ENCODE results near the gene RBBP8NL.

Gene RBBP8NL, protein sequence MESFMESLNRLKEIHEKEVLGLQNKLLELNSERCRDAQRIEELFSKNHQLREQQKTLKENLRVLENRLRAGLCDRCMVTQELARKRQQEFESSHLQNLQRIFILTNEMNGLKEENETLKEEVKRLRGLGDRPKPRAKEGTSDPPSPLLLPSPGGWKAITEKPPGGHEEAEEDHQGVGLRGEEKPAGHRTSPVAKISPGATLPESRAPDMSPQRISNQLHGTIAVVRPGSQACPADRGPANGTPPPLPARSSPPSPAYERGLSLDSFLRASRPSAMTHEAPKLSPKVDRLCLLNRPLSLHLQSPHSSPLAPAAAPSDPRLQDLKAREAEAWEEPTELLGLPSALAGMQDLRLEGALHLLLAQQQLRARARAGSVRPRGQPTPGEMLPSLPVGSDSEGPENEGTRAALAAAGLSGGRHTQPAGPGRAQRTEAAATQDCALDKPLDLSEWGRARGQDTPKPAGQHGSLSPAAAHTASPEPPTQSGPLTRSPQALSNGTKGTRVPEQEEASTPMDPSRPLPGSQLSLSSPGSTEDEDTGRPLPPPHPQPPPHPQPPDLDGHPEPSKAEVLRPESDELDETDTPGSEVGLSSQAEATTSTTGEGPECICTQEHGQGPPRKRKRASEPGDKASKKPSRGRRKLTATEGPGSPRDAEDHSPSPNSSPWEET

DNA sequence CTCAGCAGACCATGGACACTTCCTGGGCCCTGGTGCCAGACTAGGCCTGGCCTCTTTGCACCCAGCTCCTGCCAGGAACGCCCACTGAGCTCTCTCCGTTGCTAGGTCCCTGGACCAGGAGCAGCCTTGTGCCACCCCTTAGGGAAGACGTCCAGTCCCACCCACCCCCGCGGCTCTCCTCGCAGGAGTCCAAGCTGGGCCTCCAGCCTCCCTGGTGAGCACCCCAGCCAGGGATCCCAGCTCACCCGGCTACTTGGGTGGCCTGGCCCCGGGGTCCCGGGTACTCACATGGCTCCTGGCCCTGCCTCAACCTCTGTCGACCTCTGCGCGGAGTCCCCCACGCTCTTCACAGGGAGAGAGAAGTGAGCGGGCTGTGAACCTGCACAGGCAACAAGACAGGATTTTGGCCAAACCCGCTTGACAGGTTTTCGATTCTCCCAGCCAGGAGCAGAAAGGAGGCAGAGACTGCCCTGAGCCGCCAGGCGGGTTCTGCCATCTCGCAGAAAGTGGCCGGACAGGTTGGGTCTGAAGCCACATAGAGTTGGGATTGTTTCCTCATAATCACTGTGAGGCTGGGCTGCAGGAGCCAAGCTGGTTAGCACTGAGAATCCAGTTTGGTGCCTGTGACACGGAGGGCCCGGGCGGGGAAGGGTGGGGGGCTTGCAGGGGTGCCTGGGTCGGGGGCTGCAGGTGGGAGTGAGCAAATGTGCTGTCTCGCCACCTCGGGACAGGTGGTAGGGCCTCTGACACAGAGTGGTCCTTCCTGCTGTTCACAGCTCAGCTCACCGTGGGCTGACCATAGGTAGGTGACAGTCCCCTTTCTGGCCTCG lies at the start of gene RBBP8NL:
Gene RBBP8NL (minus strand): TSS at position 368 of the 830 bp plus-strand sequence. CDS start 7,892 bp downstream, outside the sequence.
- no peak for DNase-seq

DNA sequence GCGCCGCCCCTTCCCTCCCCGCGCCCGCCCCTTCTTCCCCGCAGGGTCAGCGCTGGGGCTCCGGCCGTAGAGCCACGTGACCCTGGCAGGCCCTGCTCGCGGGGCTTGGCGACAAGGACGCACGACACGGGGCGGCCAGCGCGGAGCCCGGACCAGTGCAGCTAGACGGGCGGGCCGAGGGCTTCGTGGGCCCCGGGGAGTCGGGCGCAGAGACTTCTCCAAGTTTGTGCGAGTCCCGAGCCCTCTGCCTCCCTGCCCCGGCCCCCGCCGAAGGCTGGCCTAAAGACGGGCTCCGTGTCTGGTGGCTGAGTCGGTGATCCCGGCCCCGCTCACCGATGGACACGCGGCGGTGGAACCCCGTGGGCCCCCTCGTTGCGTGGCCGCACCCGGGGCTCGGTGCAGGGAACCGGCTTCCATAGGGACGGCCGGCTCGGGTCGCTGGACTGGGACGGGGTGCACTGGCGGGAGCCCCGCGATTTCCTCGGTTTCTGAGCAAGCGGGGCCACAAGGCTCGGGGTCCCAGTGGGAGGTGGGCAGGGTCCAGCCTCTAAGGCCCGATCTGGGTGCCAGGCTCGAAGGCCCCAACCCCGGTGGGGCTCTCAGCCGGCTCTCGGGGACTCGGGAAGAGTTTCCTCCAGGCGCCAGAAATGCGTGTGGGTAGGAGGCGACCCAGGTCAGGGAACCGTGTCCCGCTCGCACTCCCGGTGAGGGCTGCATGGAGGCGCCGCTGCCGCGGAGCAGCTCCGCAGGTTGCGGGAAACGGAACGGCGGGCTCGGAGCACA lies 48.9 kb upstream of the RBBP8NL start:
- no peak for DNase-seq

DNA sequence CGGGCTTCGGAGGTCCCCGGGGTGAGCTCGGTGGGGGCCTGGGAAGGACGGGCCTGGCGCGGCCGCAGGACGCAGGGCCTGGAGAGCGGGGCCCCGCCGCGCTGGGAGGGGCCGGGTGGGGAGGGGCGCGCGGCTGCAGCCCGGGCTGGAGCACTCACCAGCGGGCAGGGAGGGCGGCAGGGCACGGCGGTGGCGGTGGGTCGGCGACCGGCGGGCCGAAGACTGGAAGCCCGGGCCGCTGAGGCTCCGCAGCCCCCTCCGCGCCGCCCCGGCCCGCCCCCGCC lies 48.4 kb upstream of the RBBP8NL start, which contains the start of gene GATA5:
Gene GATA5 (minus strand): TSS at position 224 of the 284 bp plus-strand sequence. CDS start 474 bp downstream, outside the sequence.
- no peak for DNase-seq

DNA sequence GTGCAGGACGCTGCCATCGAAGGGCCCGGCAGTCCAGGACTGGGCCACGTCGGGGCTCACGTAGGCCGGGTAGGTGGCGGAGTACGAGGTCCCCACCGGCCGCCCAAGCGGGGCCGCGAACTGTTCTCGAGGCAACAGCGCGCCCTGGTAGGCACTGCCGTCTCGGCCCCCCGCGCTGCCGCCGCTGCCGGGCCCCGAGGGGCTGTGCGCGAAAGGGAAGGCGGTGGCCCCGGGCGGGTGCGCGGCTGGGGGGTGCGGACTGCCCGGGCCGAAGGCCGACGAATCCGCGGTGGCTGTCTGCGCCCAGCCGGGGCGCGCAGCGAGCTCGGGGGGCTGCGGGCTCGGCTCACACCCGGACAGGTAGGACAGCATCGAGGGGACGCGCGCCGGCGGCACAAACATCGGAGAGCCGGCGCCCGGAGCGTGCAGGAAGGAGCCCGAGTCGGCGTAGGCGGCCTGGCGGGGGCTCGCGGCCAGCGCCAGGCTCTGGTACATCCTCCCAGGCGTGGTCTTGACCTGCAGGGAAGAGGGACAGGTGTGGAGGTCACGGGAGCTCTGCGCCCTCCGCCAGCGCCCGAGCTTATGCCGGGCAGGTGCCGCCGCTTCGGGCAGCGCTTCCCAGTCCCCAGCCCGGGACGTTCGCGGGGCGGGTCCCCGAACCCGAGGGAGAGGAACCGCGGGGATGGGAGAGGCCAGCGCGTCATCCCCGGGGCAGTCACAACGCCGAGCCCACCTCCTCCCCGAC lies 47.9 kb upstream of the RBBP8NL start:
- no peak for DNase-seq

DNA sequence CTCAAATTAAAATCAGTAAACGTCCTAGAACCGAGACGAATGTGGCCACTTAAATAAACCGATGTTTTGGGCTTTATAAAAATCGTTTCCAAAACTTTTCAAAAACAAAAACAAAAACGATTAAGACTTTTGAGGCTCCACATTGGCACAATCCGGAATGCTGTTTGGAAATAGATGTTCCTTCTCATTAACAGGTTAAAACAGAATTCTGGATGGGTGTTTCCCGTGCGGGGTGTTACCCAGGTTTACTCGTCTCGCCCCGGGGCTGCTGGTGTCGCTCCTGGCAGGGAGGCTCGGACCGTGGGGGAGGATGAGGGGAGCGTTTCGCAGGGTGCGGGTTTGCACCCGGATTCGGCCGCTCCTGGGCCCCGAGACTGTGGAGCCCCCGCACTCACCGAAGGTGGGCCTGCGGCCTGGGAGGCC lies 47.3 kb upstream of the RBBP8NL start:
- DNase-seq, result no peak

DNA sequence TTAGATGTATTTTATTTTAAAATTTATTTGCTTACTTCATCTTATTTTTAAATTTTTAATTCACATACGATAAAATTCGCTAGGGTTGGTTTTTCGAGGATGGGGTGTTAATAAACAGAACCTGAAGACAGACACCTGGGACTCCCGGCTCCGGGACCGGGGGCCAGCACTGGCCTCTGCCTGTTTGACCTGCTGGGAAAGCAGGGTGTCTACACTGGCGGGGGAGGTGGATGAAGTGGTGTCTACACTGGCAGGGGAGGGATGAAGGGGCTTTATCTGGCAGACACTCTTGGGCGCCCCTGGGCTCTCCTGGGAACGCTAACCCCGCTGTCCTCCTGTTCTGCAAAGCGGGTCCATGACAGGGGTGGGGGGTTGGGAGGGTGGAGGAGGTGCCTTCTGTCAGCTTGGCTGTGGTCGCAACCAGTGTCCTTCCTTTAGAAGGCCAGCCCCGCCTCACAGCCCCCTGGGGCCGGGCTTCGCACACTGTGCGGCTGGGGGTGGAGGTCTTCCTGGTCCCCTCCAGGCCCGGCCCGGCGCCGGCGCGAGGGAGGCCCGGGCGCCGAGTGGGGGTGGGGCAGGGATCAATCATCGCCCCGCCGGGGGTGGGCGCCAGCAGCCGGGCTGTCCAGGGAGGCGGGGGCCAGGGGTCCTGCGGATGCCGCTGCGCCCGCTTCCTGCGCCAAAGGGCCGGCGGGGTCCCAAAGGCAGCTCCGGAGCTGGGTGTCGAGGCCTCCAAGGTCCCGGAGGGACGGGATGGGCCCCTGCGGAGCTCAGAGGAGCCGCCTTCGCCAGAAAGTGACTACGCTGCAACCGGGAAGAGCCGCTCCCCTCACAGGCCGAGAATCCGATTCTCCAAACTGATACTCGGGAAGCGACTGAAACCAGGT lies 46.6 kb upstream of the RBBP8NL start:
- DNase-seq, result no peak

DNA sequence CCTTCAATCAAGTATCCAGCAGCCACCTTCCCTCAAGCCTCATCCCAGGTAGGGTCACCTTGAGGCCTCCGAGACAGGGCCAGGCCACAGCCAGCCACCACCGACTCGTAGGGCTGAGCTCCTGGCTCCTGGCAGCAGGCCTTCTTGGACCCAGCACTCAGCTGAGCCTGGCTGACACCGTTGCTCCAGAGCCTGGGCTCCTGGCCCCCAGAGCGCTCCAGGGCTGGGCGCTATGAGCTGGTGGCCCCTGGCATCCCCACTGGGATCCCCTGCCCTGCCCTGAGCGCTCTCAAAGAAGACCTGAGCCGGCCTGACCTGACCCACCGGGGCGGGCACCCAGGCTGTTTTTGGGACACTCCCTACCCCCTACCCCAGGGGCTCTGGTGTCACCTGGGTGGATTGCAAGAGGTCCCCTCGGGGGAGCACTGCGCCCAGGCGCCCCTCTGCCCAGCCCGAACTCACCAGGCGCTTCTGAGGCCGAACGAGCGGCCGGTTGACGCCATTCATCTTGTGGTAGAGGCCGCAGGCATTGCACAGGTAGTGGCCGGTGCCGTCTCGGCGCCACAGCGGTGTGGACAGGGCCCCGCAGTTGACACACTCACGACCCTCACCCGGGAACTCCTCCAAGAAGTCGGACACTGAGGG lies 45.7 kb upstream of the RBBP8NL start:
- DNase-seq, result no peak

DNA sequence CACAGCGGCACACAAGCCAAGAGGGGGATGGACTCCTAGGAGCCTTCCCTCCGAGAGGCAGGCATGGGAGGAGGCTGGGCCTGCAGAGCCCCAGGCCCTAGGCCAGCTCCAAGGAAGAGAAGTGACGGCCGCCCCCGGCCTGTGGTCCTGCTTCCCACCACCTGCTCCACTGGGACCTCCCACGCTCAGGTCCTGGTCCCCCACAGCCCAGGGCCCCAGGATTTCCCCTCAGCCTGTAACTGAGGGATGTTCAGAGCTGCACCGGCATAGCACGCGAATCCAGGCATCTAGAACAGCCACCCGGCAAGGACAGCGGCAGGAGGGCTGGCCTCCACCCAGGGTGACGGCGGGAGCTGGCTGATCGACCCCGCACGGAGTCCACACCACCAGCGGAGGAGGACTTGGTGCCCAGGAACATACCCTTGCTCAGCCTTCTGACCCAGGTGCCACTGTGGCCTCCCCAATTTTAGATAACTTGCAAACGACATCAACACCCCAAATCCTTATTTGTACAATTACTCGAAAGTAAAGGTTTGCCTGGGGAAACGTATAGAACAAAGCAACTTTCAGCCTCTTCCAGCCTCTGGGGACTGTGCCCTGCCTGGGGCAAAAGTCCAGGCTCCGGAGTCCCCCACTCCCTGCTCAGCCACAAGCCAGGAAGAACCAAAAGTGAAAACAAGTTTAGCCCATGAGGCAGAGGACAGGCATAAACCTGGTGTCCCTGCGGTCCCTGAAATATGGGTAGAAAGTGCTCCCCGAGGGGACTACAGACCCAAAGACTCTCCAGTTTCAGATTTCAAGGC lies 45.0 kb upstream of the RBBP8NL start:
- no peak for DNase-seq

DNA sequence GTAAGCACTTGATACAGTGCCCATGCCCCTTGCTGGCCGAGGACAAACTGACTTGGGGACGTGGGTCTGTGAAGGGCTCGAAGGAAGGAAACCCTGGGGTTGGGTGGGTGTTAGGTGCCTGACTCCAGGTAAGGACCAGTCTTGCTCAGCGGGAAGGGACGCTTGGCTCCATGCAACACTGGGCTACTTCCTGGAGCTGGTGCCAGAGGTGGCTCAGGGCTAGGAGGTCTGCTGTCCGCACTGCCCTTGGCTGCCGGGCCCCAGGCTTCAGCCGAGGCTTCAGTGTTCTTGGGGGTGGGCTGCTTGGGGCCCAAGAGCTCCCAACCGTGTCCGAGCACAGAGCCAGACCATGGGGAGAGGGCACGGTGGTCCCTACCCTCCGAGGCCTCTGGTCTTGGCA lies 43.1 kb upstream of the RBBP8NL start:
- no peak for DNase-seq

DNA sequence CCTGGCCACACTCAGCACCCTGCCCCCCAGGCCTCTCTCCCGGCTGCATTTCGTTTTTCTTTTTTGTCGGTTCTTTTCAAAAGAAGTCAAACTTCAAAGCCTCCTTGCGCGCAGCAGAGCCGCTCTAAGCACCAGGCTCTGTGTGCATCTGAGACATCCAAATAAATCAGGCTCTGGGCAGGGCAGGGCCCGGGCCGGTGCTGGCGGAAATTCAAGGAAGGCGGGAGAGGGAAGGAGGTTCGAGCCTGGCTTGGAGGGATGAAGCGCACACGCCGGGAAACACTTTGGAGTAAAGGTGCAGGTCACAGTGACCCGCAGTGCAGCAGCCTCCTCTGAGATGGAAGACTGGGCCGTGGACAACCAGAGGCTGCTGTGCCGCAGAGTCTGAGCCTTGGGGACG lies 42.7 kb upstream of the RBBP8NL start:
- no peak for DNase-seq

DNA sequence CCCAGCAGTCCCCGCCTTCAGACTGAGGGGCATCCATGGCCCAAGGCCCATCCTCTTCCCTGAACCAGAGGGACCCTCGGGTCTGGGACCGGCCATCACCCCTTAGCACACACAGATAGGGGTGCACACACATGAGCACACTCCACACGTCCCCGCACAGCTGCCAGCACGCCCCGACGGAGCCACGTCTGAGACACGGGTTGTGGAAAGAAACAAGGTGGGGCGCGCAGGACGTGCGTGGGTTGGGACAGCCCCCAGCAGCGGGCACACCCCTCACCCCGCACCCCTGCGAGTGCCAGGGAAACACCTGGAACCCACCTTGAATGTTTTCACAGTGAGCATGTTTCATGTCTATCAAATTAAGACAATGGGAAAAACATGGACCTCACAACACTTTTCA lies 42.0 kb upstream of the RBBP8NL start:
- no peak for DNase-seq

DNA sequence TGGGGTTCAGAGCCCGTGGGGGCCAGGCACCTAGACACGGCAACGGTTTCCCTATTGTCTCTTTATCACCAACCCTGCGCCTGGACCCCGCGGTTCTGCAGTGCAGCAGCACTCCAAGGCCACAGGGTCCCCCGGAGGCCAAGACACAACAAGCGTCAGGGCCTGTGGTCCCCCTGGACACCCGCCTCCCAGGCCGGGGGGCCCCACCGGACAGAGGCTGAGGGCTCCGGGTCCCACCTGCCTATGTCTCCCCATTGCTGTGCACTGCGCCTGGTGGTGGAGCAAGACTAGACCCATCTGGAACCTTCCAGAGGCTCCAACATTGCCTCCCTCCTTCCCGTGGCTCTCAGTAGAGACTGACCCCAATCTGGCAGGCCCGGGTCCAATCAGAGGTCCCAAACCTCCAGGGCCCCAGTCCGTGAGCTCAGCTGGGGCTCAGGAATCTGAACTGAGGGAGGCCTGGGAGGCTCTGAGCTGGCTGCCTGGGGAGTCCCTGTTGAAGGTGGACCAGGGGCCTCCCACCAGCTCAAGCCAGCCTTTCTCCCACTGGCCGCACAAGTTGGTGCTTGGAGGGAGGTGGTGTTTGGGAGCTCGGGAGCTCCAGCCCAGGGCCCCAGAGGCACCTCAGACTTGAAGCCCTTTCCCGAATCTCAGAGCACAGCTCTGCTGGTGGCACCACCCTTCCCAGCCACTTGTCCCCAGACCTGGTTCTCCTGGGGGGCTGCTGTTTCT lies 39.6 kb upstream of the RBBP8NL start:
- DNase-seq, result no peak

DNA sequence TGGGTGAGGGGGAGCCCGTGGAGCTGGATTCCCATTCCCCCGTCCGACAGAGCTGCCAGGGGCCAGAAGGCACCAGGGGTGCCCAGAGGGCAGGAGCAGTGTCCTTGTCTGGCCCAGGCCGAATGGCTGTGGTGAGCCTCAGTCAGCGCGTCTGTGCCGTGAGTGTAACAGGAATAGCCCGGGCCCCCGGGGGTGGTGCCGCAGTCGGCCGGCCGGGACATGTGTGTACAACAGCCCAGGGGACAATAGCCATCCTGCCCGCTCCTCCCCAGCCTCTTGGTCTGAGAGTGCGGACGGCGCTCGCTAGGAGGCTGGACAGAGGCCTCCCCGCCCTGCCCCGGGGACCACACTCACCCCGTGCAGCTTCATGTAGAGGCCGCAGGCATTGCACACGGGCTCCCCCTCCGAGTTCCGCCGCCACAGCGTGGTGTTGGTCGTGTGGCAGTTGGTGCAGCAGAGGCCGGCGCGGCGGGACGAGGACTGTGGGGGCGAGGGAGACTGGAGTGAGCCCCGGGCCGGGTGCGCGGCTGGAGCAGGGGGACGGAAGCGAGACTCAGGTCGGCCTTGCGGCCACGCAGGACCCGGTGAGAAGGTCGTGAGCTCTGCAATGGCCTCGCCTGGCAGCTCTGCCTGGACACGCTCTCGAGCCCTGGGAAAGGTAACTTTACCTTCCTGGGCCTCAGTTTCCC lies 38.9 kb upstream of the RBBP8NL start:
- no peak for DNase-seq

DNA sequence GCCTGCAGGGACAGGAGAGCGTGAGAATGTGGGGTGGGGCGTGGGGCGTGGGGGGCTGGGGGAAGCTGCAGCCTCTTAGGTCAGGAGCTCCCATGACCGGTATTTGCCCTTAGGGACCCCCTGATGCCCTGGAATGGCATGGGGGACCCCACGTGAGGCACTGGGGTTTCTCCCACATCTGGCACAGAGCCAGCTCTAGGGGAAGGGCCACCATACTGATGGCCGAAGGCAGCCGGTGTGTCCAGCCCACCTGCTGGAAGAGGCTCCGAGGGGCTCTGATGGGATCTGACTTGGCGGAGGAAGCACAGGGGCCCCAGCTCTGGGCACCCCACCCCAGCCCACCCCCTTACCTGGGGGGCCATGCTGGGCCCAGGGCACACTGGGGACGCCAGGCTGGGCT lies 37.7 kb upstream of the RBBP8NL start:
- DNase-seq, result no peak

DNA sequence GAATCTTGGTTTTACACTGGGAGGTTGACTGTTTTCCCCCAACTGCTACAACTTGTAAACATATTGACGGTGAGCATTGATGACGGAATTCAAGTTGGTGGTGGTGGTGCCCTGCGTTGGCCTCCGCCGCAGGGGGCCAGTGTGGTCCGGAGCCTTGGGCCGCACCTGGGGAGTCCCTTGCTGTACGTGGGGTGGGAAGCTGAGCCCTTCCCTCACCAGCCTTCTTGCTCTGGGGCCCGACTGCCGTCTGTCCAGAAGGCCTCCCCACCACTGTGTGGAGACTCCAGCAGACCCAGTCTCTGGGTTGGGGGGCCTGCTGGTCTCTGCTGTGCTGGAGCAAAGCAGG lies 37.1 kb upstream of the RBBP8NL start:
- no peak for DNase-seq

DNA sequence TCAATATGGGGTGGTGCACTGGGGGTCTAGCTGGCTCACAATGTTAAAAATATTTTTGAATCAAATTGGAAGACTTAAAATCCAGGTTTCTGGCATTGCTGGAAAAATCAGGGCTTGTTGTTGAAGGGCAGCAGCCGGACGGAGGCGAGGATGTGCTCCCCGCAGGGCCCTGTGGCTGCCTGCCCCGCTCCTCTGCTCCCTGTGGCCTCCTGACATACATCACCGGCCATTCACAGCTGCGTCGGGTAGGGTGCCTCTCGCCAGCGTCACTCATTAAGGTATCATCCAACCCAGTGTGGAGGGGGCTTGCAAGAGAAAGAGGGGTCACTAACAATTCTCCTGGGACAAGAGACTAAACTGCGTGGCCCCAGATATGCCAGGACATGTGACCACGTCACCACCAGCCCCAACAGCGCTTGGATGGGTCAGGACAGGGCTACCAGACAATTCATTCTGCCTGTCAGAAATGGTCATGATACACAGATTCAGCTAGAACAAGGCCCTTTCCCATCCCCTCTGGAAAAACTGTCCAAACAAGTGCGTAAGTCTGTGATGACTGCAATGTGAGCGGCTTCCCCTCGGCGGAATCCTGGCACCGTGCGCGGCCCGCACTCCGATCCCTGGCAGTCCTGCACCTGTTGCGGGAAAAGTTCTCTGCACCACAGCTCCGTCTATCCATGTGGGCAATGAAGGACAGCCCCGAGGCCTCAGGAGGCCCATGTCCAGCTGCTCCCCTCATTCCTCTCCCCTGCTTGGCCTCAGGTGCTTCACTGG lies 36.5 kb upstream of the RBBP8NL start:
- DNase-seq, result no peak

DNA sequence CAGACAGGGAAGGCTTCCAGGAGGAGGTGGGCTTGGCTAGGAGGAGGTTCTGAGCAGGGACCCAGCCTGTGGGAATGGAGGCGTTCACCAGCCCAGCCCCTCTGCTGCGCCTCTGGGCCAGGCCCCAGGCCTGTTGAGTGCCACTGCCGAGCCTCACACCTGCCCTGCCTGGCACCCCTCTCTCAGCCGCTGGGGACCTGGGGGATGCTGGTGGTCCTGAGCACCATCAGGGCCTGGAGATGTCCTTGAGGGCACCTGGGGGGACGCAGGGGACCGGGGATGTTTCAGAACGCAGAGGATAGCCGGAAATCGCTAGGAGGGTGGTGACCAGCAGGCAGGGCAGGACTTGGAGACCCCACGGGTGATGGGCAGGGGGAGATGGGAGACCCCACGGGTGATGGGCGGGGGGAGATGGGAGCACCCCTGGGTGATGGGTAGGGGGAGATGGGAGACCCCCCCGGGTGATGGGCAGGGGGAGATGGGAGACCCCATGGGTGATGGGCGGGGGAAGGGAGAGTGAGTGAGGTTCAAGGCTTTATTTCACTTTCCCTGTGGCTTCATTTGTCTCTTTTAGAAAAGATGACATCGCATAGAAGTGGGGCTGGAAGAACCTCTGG lies 35.7 kb upstream of the RBBP8NL start:
- DNase-seq, result no peak
